OCI-LY7 (cell line): ENCODE results near the gene NFKB1.

Source experiments
- EZH2phosphoT487 ChIP-seq: fragments of 200-600 bp; sonication (generic); IDR thresholded peaks from 2 replicates; pipeline ENCODE4 v1.6.1; 2018; ENCODE audit warnings: low read depth, borderline replicate concordance, mild to moderate bottlenecking, mixed run types, antibody characterized with exemption, low read length, moderate library complexity, mixed read lengths
- TF ChIP-seq, protein P1 (sequence below): fragments of 200-600 bp; sonication (generic); conservative IDR thresholded peaks from 2 replicates; pipeline ENCODE4 v1.5.1; 2014; ENCODE audit warnings: mild to moderate bottlenecking, antibody characterized with exemption, low read length, moderate library complexity, mixed read lengths

DNA sequence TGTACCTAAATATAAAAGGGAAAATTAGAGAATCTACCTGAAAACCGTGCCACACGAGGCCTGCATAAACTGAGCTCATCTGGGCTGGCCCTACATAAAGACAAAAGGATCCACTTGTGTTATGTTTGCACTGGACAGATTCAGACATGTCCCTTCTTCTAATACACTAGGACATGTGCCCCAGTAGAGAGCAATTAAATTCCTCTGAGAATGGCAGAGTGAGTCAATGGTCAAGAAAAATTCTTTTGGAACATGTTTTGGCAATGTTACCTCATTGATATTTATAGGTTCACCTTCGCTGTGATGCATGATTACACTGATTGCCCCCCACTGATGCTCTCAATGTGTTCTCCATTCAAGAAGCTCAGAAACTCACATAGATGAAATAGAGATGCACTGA lies 164.4 kb downstream of the NFKB1 start:
- TF ChIP-seq, protein P1, sequence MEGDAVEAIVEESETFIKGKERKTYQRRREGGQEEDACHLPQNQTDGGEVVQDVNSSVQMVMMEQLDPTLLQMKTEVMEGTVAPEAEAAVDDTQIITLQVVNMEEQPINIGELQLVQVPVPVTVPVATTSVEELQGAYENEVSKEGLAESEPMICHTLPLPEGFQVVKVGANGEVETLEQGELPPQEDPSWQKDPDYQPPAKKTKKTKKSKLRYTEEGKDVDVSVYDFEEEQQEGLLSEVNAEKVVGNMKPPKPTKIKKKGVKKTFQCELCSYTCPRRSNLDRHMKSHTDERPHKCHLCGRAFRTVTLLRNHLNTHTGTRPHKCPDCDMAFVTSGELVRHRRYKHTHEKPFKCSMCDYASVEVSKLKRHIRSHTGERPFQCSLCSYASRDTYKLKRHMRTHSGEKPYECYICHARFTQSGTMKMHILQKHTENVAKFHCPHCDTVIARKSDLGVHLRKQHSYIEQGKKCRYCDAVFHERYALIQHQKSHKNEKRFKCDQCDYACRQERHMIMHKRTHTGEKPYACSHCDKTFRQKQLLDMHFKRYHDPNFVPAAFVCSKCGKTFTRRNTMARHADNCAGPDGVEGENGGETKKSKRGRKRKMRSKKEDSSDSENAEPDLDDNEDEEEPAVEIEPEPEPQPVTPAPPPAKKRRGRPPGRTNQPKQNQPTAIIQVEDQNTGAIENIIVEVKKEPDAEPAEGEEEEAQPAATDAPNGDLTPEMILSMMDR: no peak
- TF ChIP-seq EZH2phosphoT487: no peak
